RWPE2 (cell line): Measurements from ENCODE around the gene ATF4.

Source experiments
- ATAC-seq: fragments of 200-7000 bp; cut with Tn5 transposase; 3 replicates; pipeline ENCODE4 v1.9.1; 2021; ENCODE audit warnings: low read depth
- DNase-seq: peaks from one replicate; pipeline ENCODE4 v3.0.0-alpha.2; 2020; ENCODE audit warnings: low spot score
- H3K27ac ChIP-seq: fragments of 450-650 bp; 2 replicates; pipeline ENCODE4 v1.5.1; 2017; ENCODE audit warnings: mild to moderate bottlenecking; ENCODE audit not compliant: poor library complexity, severe bottlenecking
- H3K27me3 ChIP-seq: fragments of 250-450 bp; sonication (Bioruptor Pico); 2 replicates; pipeline ENCODE4 v1.5.1; 2021; ENCODE audit warnings: mild to moderate bottlenecking, moderate library complexity; ENCODE audit not compliant: insufficient read depth, poor library complexity, severe bottlenecking
- H3K36me3 ChIP-seq: fragments of 250-450 bp; sonication (Bioruptor Pico); 2 replicates; pipeline ENCODE4 v1.5.1; 2020; ENCODE audit warnings: low read depth, mild to moderate bottlenecking, moderate library complexity
- H3K4me1 ChIP-seq: fragments of 250-450 bp; sonication (Bioruptor Pico); 2 replicates; pipeline ENCODE4 v1.5.1; 2021; ENCODE audit warnings: mild to moderate bottlenecking, moderate library complexity; ENCODE audit not compliant: insufficient read depth, poor library complexity, severe bottlenecking
- H3K4me3 ChIP-seq: fragments of 250-450 bp; sonication (Bioruptor Pico); 2 replicates; pipeline ENCODE4 v1.5.1; 2021; ENCODE audit warnings: mild to moderate bottlenecking, moderate library complexity; ENCODE audit not compliant: severe bottlenecking
- H3K9me3 ChIP-seq: fragments of 250-450 bp; sonication (Bioruptor Pico); 2 replicates; pipeline ENCODE4 v1.5.1; 2021; ENCODE audit warnings: mild to moderate bottlenecking, moderate library complexity; ENCODE audit not compliant: severe bottlenecking
- TF ChIP-seq, protein P1 (sequence below): fragments of 450-650 bp; IDR thresholded peaks from one replicate; pipeline ENCODE4 v1.5.1; 2017; ENCODE audit warnings: mild to moderate bottlenecking, moderate library complexity; ENCODE audit not compliant: poor library complexity, severe bottlenecking

Gene ATF4

DNA sequence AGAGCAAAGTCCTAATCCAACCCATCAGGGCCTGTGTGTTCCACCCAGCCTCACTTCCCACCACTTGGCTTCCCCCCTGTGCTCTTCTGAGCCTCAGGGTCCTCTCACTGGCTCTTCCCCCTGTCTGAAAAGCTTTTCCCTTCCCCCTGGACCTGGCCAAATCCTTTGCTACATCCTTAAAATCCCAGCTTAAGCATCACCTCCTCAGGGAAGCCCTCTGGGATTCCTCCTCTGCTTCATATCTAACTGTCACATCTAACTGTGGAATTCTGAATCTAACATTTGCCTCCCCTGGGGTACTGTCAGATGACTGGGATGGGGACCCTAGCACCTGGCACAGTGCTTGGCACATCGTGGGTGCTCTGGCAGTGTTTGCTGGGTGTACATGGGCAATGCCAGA, 51.2 kb downstream of the ATF4 start:
- no peaks in the 10 kb centered on the region for H3K36me3 ChIP-seq
- H3K4me1 ChIP-seq = peaks cover 13% of the 10 kb centered on the region
- DNase-seq = no peak
- no peak for ATAC-seq
- no peaks in the 10 kb centered on the region for H3K27me3 ChIP-seq
- no peak overlapping the region for H3K27ac ChIP-seq
- no peaks in the 10 kb centered on the region for H3K9me3 ChIP-seq
- TF ChIP-seq, protein P1, sequence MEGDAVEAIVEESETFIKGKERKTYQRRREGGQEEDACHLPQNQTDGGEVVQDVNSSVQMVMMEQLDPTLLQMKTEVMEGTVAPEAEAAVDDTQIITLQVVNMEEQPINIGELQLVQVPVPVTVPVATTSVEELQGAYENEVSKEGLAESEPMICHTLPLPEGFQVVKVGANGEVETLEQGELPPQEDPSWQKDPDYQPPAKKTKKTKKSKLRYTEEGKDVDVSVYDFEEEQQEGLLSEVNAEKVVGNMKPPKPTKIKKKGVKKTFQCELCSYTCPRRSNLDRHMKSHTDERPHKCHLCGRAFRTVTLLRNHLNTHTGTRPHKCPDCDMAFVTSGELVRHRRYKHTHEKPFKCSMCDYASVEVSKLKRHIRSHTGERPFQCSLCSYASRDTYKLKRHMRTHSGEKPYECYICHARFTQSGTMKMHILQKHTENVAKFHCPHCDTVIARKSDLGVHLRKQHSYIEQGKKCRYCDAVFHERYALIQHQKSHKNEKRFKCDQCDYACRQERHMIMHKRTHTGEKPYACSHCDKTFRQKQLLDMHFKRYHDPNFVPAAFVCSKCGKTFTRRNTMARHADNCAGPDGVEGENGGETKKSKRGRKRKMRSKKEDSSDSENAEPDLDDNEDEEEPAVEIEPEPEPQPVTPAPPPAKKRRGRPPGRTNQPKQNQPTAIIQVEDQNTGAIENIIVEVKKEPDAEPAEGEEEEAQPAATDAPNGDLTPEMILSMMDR = no peak
- no peak overlapping the region for H3K4me3 ChIP-seq
